Suprapubic skin (tissue), 4 donors: ENCODE data around the gene RALGDS.
"Not testable (repeated sequence)": the region's sequence is repeated elsewhere in the genome, so short reads cannot be mapped to it uniquely, and the experiment has no call there.

ENCODE experiments used
- EP300 ChIP-seq: sonication (generic); formaldehyde crosslinking; IDR thresholded peaks from one replicate; pipeline ENCODE4 v1.6.1; 2017; ENCODE audit warnings: antibody characterized with exemption
- POLR2A ChIP-seq, 2 donors: fragments of 450-650 bp; IDR thresholded peaks; one replicate each; pipeline ENCODE4 v1.6.1; 2017; ENCODE audit warnings: antibody characterized with exemption in 2 of 2, mild to moderate bottlenecking in 2 of 2, moderate library complexity in 2 of 2
- POLR2AphosphoS5 ChIP-seq, 3 donors: sonication (generic); formaldehyde crosslinking; IDR thresholded peaks; one replicate each; pipeline ENCODE4 v1.6.1; 2017; ENCODE audit warnings: antibody characterized with exemption in 3 of 3
- TF ChIP-seq, protein P1 (sequence below), 2 donors: fragments of 200-600 bp in 1 of 2; fragments of 450-650 bp in 1 of 2; sonication (generic) in 1 of 2; IDR thresholded peaks; one replicate each; pipeline ENCODE4 v1.5.1; 2016 to 2019; ENCODE audit warnings: antibody characterized with exemption in 2 of 2, mild to moderate bottlenecking in 1 of 2, moderate library complexity in 1 of 2

DNA sequence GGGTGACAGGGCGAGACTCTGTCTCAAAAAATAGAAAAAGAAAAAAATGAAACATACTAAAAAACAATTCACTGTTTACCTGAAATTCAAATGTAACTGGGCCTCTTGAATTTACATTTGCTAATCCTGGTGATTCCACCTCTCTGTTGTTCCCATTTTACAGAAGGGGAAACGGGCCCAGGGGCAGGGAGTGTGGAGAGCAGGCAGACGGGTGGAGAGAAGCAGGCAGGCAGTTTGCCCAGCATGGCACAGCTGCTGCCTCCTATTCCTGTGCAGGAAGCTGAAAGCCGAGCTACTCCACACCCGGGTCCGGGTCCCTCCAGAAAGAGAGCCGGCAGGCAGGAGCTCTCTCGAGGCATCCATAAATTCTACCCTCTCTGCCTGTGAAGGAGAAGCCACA lies 58.5 kb downstream of the RALGDS start:
- TF ChIP-seq POLR2A (IDR thresholded peaks at IDR 0.05); EP300; POLR2AphosphoS5 (IDR thresholded peaks at IDR 0.05): not testable (repeated sequence)
- TF ChIP-seq, protein P1, sequence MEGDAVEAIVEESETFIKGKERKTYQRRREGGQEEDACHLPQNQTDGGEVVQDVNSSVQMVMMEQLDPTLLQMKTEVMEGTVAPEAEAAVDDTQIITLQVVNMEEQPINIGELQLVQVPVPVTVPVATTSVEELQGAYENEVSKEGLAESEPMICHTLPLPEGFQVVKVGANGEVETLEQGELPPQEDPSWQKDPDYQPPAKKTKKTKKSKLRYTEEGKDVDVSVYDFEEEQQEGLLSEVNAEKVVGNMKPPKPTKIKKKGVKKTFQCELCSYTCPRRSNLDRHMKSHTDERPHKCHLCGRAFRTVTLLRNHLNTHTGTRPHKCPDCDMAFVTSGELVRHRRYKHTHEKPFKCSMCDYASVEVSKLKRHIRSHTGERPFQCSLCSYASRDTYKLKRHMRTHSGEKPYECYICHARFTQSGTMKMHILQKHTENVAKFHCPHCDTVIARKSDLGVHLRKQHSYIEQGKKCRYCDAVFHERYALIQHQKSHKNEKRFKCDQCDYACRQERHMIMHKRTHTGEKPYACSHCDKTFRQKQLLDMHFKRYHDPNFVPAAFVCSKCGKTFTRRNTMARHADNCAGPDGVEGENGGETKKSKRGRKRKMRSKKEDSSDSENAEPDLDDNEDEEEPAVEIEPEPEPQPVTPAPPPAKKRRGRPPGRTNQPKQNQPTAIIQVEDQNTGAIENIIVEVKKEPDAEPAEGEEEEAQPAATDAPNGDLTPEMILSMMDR (IDR thresholded peaks at IDR 0.05) = not testable (repeated sequence)
